Immature natural killer cell (primary cell): ENCODE data around the gene CTIF. TPM values are rescaled to one million over a fixed set of nuclear protein-coding genes. Genes with fewer than 3 reads are reported as not detected.

Experiments
- DNase-seq, 3 donors: peaks; one replicate each; pipeline ENCODE4 v3.0.0; 2022; ENCODE audit warnings: mixed read lengths in 1 of 3
- H3K27ac Mint-ChIP-seq, 6 donors: one replicate each; pipeline ENCODE4 v1.8.0; 2020; ENCODE audit warnings: mixed read lengths in 6 of 6, mild to moderate bottlenecking in 5 of 6, inconsistent platforms in 4 of 6, moderate library complexity in 3 of 6
- H3K27me3 Mint-ChIP-seq, 3 donors: one replicate each; pipeline ENCODE4 v1.8.0; 2020 to 2021; ENCODE audit warnings: low read depth in 3 of 3, mild to moderate bottlenecking in 3 of 3, mixed read lengths in 3 of 3, moderate library complexity in 3 of 3, inconsistent platforms in 1 of 3
- H3K36me3 Mint-ChIP-seq, 3 donors: one replicate each; pipeline ENCODE4 v1.8.0; 2020; ENCODE audit warnings: mixed read lengths in 3 of 3, inconsistent platforms in 2 of 3, mild to moderate bottlenecking in 2 of 3
- H3K4me1 Mint-ChIP-seq, 2 donors: one replicate each; pipeline ENCODE4 v1.8.0; 2020; ENCODE audit warnings: inconsistent platforms in 2 of 2, mild to moderate bottlenecking in 2 of 2, mixed read lengths in 2 of 2, moderate library complexity in 1 of 2
- H3K4me3 Mint-ChIP-seq, 5 donors: one replicate each; pipeline ENCODE4 v1.8.0; 2020; ENCODE audit warnings: mild to moderate bottlenecking in 5 of 5, mixed read lengths in 5 of 5, inconsistent platforms in 3 of 5, moderate library complexity in 3 of 5
- H3K9me3 Mint-ChIP-seq, 6 donors: one replicate each; pipeline ENCODE4 v1.8.0; 2020; ENCODE audit warnings: mild to moderate bottlenecking in 6 of 6, mixed read lengths in 6 of 6, inconsistent platforms in 4 of 6, moderate library complexity in 3 of 6
- polyA plus RNA-seq, 3 donors: library from polyadenylated mRNA; unstranded; fragments of 300-500 nt; fragmentation: Illumina TruSeq; gene quantifications; one replicate each; pipeline ENCODE4 v1.2.3, GENCODE V29; 2021

Gene CTIF
- polyA plus RNA-seq, 3 donors from 2014 or later = 0.28 to 1.2 TPM; not detected in 1

DNA sequence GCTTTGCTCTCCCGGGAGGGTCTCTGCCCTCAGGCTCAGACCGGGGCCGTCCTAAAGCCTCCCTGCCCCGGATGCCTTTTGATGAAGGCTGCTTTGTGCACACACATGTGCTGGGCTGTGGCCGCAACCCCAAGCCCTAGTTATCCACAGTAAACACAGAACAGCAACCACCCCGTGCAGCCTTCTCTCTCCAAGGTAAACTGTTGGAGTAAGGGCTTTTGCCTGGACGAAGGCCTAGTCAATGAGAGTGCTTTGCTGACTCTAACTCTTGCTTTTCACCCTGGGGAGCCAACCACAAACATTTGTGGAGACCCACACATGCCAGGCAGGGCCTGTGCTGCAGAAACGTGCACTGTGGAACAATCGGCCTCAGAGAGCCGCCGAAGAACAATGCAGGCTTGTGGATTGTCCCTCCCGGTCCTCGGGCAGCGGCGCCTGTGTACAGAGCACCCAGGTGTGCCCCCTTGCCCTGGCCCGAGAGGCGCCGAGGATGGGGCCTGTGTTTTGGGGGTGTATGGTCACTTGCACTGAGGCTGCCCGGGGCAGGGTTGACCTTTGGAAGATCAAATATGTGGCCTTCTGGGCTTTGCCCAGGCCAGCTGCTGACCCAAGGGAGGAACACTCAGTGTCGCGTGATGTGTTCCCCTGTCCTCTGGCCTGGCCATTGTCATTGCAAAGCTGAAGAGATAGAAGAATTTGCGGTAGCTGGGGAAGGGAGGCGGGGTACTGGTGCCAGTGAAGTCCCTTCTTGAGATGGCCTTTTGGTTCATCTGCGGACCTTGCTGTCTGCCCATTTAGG, 37.0 kb downstream of the CTIF start:
- Mint-ChIP-seq H3K4me3 (no peak overlapping the region), H3K27ac (no peak overlapping the region), H3K4me1 (no peaks in the 10 kb centered on the region), H3K27me3 (peaks cover 2 to 3% (median 2%) of the 10 kb centered on the region in 3 donors), H3K36me3 (peaks cover 0 to 7% (median 2%) of the 10 kb centered on the region in 3 donors), H3K9me3 (peaks cover 0 to 3% (median under 1%) of the 10 kb centered on the region in 6 donors)
- DNase-seq = no peak

DNA sequence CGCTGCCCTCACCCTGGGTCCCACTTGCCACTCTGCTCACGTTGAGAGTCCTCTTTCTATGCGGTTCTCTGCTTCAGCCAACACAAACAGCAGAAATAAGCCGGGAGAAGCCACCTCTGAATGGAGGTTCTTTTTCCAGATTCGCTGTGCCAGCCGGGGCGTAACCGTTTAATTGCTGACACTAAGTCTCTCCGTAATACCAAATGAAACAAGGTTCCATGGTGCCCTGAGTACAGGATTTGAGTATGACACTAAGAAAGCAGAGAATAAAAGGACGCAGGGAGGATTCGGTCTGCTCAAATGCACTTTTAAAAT, 37.6 kb downstream of the CTIF start:
- Mint-ChIP-seq H3K9me3 (peaks cover 0 to 3% (median under 1%) of the 10 kb centered on the region in 6 donors), H3K27ac (no peak overlapping the region), H3K36me3 (peaks cover 0 to 7% (median 2%) of the 10 kb centered on the region in 3 donors), H3K27me3 (peaks cover 2 to 4% (median 2%) of the 10 kb centered on the region in 3 donors), H3K4me3 (no peak overlapping the region), H3K4me1 (no peaks in the 10 kb centered on the region)
- no peak for DNase-seq

DNA sequence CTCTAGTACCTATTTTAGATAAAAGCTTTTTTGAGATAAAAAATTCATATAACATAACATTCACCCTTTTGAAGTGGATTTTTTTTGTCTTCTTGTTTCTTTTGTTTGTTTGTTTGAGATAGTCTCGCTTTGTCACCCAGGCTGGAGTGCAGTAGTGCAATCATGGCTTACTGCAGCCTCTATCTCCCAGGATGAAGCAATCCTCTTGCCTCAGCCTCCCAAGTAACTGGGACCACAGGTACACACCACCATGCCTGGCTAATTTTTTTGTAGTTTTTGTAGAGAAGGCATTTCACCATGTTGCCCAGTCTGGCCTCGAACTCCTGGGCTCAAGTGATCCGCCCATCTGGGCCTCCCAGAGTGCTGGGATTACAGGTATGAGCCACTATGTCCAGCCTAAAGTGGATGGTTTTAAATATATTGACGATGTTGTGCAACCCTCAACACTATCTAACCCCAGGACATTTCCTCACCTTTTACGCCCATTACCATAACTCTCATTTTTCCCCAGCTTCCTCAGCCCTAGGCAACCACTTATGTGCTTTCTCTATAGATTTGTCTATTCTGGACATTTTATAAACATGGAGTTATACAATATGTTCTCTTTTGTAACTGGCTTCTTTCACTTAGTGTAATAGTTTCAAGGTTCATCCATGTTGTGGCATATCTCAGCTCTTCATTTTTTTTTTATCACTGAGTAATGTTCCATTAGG, 38.8 kb downstream of the CTIF start:
- Mint-ChIP-seq H3K36me3 (peaks cover 0 to 7% (median 2%) of the 10 kb centered on the region in 3 donors), H3K4me1 (no peaks in the 10 kb centered on the region), H3K27ac (no peak overlapping the region), H3K27me3 (peaks cover 2 to 4% (median 3%) of the 10 kb centered on the region in 3 donors), H3K4me3 (no peak overlapping the region), H3K9me3 (peaks cover 0 to 3% (median under 1%) of the 10 kb centered on the region in 6 donors)
- no peak for DNase-seq

- peaks cover 0 to 3% (median under 1%) of the 10 kb centered on the region in 6 donors for H3K9me3 Mint-ChIP-seq
- H3K36me3 Mint-ChIP-seq = peaks cover 0 to 7% (median 2%) of the 10 kb centered on the region in 3 donors
- H3K27ac Mint-ChIP-seq = no peak overlapping the region
- H3K4me3 Mint-ChIP-seq = no peak overlapping the region
- DNase-seq = no peak
- no peaks in the 10 kb centered on the region for H3K4me1 Mint-ChIP-seq
- peaks cover 2 to 3% (median 3%) of the 10 kb centered on the region in 3 donors for H3K27me3 Mint-ChIP-seq
Observed at GRCh38 chr18:48578289-48578688, 39.5 kb downstream of the CTIF start.

GRCh38 chr18:48580066-48580465, 41.2 kb downstream of the CTIF start:
- Mint-ChIP-seq H3K4me3 (no peak overlapping the region), H3K4me1 (no peaks in the 10 kb centered on the region), H3K9me3 (peaks cover 0 to 3% (median under 1%) of the 10 kb centered on the region in 6 donors)

DNA sequence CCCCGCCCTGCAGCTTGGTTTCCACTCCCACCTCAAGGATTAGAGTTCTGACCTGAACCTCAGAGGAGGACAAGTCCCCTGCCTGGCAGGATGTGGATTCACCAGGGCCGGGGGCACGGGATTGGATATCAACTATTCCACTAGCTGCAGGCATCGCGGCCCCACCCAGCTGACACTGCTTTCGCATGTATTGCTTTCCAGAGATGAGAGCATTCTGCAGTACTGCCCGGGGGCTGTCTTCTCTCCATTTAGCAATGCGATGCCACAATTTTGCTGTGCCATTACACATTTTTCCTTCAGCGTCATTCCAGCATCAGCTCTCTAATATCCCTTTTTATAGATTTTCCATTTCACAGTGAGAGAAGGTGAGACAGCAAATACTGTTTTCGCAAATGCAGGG, 42.0 kb downstream of the CTIF start:
- Mint-ChIP-seq H3K36me3 (peaks cover 0 to 7% (median 2%) of the 10 kb centered on the region in 3 donors), H3K27me3 (peaks cover 2 to 7% (median 3%) of the 10 kb centered on the region in 3 donors), H3K4me3 (no peak overlapping the region), H3K4me1 (no peaks in the 10 kb centered on the region), H3K9me3 (peaks cover 0 to 3% (median under 1%) of the 10 kb centered on the region in 6 donors), H3K27ac (no peak overlapping the region)
- DNase-seq = no peak

More at GRCh38 chr18:48580066-48580465, 41.2 kb downstream of the CTIF start:
- H3K36me3 Mint-ChIP-seq = peaks cover 0 to 7% (median 2%) of the 10 kb centered on the region in 3 donors
- H3K27me3 Mint-ChIP-seq = peaks cover 2 to 7% (median 3%) of the 10 kb centered on the region in 3 donors
- no peak overlapping the region for H3K27ac Mint-ChIP-seq
- no peak for DNase-seq

DNA sequence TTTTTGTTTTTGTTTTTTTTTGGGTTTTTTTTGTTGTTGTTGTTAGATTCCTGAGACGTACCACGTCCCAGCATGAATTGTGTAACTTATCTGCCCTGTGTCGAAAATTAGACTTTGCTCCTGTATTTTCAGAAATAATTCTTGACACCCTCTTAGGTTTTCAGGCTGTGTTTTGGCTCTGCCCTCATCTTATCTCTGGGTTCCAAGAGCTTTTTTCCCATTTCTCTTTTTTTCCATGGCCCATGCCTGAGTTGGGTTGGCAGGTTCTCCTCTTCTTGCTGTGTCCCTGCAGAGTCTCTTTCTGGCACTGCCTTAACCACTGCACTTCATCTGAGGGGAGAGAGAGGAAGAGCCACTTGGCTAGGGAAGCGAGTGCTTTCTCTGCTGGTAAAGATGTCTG, 42.4 kb downstream of the CTIF start:
- Mint-ChIP-seq H3K27ac (no peak overlapping the region), H3K36me3 (peaks cover 0 to 7% (median 2%) of the 10 kb centered on the region in 3 donors), H3K27me3 (peaks cover 2 to 7% (median 3%) of the 10 kb centered on the region in 3 donors), H3K4me1 (no peaks in the 10 kb centered on the region), H3K9me3 (peaks cover 0 to 3% (median under 1%) of the 10 kb centered on the region in 6 donors), H3K4me3 (no peak overlapping the region)
- DNase-seq = no peak

GRCh38 chr18:48581941-48582340, 43.1 kb downstream of the CTIF start:
- no peak for DNase-seq
- H3K4me3 Mint-ChIP-seq = no peak overlapping the region
- H3K4me1 Mint-ChIP-seq = no peaks in the 10 kb centered on the region
- peaks cover 0 to 3% (median under 1%) of the 10 kb centered on the region in 6 donors for H3K9me3 Mint-ChIP-seq
- peaks cover 2 to 7% (median 3%) of the 10 kb centered on the region in 3 donors for H3K27me3 Mint-ChIP-seq
- peaks cover 0 to 7% (median 0%) of the 10 kb centered on the region in 3 donors for H3K36me3 Mint-ChIP-seq
- no peak overlapping the region for H3K27ac Mint-ChIP-seq

DNA sequence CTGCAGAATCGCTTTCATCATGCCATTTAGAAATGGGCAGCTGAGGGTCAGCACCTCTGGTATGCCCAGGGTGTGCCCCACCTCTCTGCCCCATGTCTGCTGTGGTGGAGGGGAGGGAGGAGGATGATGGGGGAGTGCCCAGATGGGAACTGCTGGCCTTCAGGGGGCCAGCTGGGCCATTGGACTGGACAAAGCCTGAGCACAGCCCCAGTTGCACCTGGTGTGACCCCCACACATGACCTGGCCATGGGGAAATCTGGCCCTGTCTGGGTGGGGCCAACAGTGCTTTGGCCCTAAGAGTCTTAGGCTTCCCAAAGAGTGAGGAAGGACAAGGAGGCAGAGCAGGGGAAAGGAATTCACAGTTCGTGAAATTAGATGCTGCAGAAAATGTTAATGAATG, 44.1 kb downstream of the CTIF start:
- Mint-ChIP-seq H3K27ac (no peak overlapping the region), H3K27me3 (peaks cover 0 to 7% (median 3%) of the 10 kb centered on the region in 3 donors), H3K4me3 (no peak overlapping the region), H3K9me3 (peaks cover 0 to 3% (median under 1%) of the 10 kb centered on the region in 6 donors), H3K36me3 (peaks cover 0 to 3% (median 0%) of the 10 kb centered on the region in 3 donors), H3K4me1 (no peaks in the 10 kb centered on the region)
- no peak for DNase-seq

- no peaks in the 10 kb centered on the region for H3K36me3 Mint-ChIP-seq
- H3K4me3 Mint-ChIP-seq = no peak overlapping the region
- H3K9me3 Mint-ChIP-seq = peaks cover 0 to 2% (median 0%) of the 10 kb centered on the region in 6 donors
- peaks cover 0 to 7% (median 3%) of the 10 kb centered on the region in 3 donors for H3K27me3 Mint-ChIP-seq
- no peak for DNase-seq
- H3K4me1 Mint-ChIP-seq = no peaks in the 10 kb centered on the region
- H3K27ac Mint-ChIP-seq = no peak overlapping the region
Observed at GRCh38 chr18:48583573-48583972, 44.7 kb downstream of the CTIF start.

GRCh38 chr18:48589797-48590519, 51.1 kb downstream of the CTIF start:
- Mint-ChIP-seq H3K27me3 (peaks cover 0 to 3% (median 2%) of the 10 kb centered on the region in 3 donors), H3K27ac (no peak overlapping the region), H3K4me3 (no peak overlapping the region), H3K36me3 (no peaks in the 10 kb centered on the region), H3K9me3 (no peaks in the 10 kb centered on the region), H3K4me1 (no peaks in the 10 kb centered on the region)
- DNase-seq = no peak

- no peaks in the 10 kb centered on the region for H3K4me1 Mint-ChIP-seq
- no peaks in the 10 kb centered on the region for H3K36me3 Mint-ChIP-seq
- no peak overlapping the region for H3K4me3 Mint-ChIP-seq
- peaks cover 0 to 3% (median 2%) of the 10 kb centered on the region in 3 donors for H3K27me3 Mint-ChIP-seq
- H3K27ac Mint-ChIP-seq = no peak overlapping the region
- H3K9me3 Mint-ChIP-seq = no peaks in the 10 kb centered on the region
- no peak for DNase-seq
Observed at GRCh38 chr18:48590678-48591077, 51.8 kb downstream of the CTIF start.

GRCh38 chr18:48592540-48593171, 53.8 kb downstream of the CTIF start:
- no peaks in the 10 kb centered on the region for H3K4me1 Mint-ChIP-seq
- no peaks in the 10 kb centered on the region for H3K36me3 Mint-ChIP-seq
- no peak overlapping the region for H3K4me3 Mint-ChIP-seq
- H3K27me3 Mint-ChIP-seq = peaks cover 0 to 2% (median 2%) of the 10 kb centered on the region in 3 donors
- no peaks in the 10 kb centered on the region for H3K9me3 Mint-ChIP-seq
- H3K27ac Mint-ChIP-seq = no peak overlapping the region
- no peak for DNase-seq
